PC-3 (cell line): ENCODE data around the gene WWC1.

Experiments used
- EZH2 ChIP-seq: fragments of 300-600 bp; sonication (generic); IDR thresholded peaks from one replicate; pipeline ENCODE4 v1.6.1; 2017; ENCODE audit warnings: antibody characterized with exemption, mild to moderate bottlenecking, low read length; ENCODE audit not compliant: unreplicated experiment
- EZH2phosphoT487 ChIP-seq: fragments of 300-600 bp; sonication (generic); IDR thresholded peaks from 2 replicates; pipeline ENCODE4 v1.6.1; 2018; ENCODE audit warnings: mild to moderate bottlenecking, antibody characterized with exemption, low read length, borderline replicate concordance
- TF ChIP-seq, protein P1 (sequence below): fragments of 300-600 bp; sonication (generic); conservative IDR thresholded peaks from 2 replicates; pipeline ENCODE4 v1.5.1; 2017; ENCODE audit warnings: antibody characterized with exemption, low read depth, mild to moderate bottlenecking, low read length

DNA sequence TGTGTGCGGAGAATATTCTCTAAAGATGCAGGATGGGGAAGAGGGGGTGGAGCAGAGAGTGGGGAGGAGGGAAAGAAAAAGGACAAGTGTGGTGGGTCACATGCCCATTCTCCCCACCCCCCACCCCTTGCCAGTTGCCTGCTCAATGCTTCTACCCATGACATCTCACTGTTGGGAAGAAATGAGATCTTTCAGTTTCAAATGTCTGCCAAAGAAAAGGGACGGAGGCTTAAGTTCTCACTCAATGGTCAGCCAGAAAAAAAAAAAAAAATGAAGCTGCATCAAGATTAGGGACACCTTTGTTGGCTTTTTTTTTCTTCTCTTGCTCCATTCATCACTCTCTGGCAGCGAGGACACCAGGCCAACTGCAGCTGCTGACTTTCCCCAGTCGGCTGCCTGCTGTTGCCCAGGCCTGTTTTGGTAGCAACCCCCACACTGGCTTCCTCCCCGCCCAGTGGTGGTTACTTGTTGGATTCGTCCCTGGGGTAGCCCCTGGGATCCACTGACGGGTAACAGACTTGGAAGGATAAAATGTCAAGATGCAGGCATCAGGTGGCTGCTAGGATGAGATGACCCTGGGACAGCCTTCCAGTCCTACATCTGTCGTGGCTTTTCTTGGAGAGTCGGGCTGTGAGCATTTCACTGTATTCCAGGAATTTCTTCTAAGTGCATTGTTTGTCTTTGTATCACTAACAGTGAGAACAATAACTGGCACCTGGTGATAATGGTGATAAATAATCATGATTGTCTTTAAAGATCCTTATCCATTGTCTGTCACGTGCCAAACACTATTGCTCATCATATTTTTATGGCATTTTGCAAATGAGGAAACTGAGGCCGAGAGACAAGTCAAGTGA is 9.1 kb downstream of the WWC1 start:
- TF ChIP-seq, protein P1, sequence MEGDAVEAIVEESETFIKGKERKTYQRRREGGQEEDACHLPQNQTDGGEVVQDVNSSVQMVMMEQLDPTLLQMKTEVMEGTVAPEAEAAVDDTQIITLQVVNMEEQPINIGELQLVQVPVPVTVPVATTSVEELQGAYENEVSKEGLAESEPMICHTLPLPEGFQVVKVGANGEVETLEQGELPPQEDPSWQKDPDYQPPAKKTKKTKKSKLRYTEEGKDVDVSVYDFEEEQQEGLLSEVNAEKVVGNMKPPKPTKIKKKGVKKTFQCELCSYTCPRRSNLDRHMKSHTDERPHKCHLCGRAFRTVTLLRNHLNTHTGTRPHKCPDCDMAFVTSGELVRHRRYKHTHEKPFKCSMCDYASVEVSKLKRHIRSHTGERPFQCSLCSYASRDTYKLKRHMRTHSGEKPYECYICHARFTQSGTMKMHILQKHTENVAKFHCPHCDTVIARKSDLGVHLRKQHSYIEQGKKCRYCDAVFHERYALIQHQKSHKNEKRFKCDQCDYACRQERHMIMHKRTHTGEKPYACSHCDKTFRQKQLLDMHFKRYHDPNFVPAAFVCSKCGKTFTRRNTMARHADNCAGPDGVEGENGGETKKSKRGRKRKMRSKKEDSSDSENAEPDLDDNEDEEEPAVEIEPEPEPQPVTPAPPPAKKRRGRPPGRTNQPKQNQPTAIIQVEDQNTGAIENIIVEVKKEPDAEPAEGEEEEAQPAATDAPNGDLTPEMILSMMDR = no peak
- TF ChIP-seq EZH2phosphoT487 (no peak), EZH2 (no peak)
